ENCODE measurements around the gene PMEL.

DNA sequence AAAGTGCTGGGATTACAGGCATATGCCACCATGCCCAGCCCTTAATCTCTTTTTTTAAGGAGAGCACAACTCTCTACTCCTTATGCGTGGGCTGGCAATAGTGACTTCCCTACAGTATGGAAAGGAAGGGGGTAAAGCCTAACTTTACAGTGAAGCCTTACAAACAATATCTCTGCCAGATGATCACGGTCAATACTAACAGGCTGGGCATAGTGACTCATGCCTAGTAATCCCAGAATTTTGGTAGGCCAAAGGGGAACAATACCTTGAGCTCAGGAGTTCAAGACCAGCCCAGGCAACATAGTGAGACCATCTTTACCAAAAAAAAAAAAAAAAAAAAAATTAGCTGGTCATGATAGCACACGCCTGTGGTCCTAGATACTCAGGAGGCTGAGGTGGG is 43.7 kb downstream of the PMEL start:
- TF ChIP-seq, protein P1, sequence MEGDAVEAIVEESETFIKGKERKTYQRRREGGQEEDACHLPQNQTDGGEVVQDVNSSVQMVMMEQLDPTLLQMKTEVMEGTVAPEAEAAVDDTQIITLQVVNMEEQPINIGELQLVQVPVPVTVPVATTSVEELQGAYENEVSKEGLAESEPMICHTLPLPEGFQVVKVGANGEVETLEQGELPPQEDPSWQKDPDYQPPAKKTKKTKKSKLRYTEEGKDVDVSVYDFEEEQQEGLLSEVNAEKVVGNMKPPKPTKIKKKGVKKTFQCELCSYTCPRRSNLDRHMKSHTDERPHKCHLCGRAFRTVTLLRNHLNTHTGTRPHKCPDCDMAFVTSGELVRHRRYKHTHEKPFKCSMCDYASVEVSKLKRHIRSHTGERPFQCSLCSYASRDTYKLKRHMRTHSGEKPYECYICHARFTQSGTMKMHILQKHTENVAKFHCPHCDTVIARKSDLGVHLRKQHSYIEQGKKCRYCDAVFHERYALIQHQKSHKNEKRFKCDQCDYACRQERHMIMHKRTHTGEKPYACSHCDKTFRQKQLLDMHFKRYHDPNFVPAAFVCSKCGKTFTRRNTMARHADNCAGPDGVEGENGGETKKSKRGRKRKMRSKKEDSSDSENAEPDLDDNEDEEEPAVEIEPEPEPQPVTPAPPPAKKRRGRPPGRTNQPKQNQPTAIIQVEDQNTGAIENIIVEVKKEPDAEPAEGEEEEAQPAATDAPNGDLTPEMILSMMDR (conservative IDR thresholded peaks at IDR 0.05; ENCODE audit: low read length) = no peak
- TF ChIP-seq EZH2phosphoT487 (IDR thresholded peaks at IDR 0.05; ENCODE audit: borderline replicate concordance, low read depth, low read length) = no peak
